Skeletal muscle satellite cell (primary cell): Measurements from ENCODE around the gene TFAM.

Source experiments
- H3K27me3 ChIP-seq: 2 replicates; pipeline ENCODE4 v1.7.0; 2013; ENCODE audit warnings: low read length; ENCODE audit not compliant: control insufficient read depth, insufficient read depth
- H3K36me3 ChIP-seq: 2 replicates; pipeline ENCODE4 v1.7.0; 2013; ENCODE audit warnings: mild to moderate bottlenecking, control low read depth, low read length; ENCODE audit not compliant: insufficient read depth
- H3K4me1 ChIP-seq: 2 replicates; pipeline ENCODE4 v1.7.0; 2013; ENCODE audit warnings: low read length; ENCODE audit not compliant: control insufficient read depth, insufficient read depth
- H3K4me2 ChIP-seq: 2 replicates; pipeline ENCODE4 v1.7.0; 2013; ENCODE audit warnings: mild to moderate bottlenecking, low read length
- H3K4me3 ChIP-seq: 2 replicates; pipeline ENCODE4 v1.7.0; 2013; ENCODE audit warnings: low read length
- H3K9ac ChIP-seq: 2 replicates; pipeline ENCODE4 v1.7.0; 2013; ENCODE audit warnings: mild to moderate bottlenecking, low read depth, low read length, moderate library complexity
- H3K9me3 ChIP-seq: replicated peaks from 2 replicates; pipeline ENCODE4 v1.7.0; 2013; ENCODE audit warnings: mild to moderate bottlenecking, control low read depth, low read length

Gene TFAM

DNA sequence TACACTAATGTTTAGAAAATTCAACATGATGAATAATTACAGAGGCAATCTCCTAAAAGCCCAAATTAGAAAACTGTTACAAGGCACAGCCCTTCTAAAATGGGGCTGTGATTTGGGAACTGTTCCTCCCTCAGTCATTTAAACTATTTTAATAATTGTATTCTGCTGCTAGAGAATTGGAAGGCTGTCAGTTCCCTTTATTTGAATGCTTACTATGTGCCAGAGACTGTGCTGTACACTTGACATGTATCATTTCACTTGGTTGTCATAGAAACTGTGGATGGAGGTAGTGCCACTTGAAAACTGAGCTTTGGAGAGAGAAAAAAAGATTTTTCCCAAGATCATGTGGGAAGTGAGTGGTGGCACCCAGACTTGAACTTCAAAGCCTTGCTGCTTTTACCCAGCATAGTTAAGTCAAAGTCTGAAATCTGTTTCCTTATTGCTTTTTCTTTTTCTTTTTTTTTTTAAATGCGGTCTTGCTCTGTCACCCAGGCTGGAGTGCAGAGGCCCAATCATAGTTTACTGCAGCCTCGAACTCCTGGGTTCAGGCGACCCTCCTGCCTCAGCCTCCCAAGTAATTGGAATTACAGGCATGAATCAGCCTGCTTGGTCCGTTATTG lies 26.8 kb upstream of the TFAM start:
- no peaks in the 10 kb centered on the region for H3K27me3 ChIP-seq
- no peak overlapping the region for H3K9ac ChIP-seq
- H3K4me1 ChIP-seq = peaks cover 24% of the 10 kb centered on the region
- H3K36me3 ChIP-seq = peaks cover 3% of the 10 kb centered on the region
- no peak overlapping the region for H3K4me2 ChIP-seq
- H3K4me3 ChIP-seq = no peak overlapping the region
- H3K9me3 ChIP-seq = no peaks in the 10 kb centered on the region

DNA sequence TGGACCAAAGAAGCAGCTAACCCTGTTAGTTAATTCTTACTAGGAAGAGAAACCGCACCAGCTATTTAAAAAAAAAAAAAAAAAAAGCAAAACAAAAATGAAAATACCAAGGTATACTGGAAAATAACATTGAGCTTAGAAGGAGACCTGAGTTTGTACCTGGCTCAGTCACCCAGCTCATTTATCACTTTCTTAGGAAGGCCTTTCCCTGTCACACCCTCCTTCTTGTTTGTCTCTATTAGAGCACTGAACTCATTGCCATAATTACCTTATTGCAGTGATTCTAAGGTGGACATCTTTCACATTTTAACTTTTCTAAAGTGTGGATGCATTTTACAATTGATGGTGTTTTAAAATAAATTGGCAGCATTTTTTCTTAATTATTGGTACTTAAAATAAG lies 26.3 kb upstream of the TFAM start:
- Histone ChIP-seq H3K4me2 (no peak overlapping the region), H3K9ac (no peak overlapping the region), H3K9me3 (no peaks in the 10 kb centered on the region), H3K27me3 (no peaks in the 10 kb centered on the region), H3K36me3 (peaks cover 3% of the 10 kb centered on the region), H3K4me3 (no peak overlapping the region), H3K4me1 (peaks cover 24% of the 10 kb centered on the region)

DNA sequence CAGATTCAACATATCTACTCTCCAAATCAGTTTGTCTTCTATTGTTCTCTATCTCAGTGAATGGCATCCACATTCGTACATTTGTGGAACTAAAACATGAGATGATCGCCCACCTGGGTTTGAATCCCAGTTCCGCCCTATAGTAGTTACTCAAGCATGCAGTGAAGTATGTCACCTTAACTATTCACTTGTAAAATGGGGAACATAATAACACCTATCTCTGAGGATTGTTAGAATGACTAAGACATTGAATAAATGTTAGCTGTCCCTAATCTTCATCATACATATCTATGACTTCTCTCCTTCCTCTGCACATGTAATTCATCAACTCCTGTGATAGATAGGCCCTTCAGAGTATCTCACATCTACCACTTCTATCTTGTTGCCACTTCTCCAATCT lies 25.7 kb upstream of the TFAM start:
- no peaks in the 10 kb centered on the region for H3K9me3 ChIP-seq

DNA sequence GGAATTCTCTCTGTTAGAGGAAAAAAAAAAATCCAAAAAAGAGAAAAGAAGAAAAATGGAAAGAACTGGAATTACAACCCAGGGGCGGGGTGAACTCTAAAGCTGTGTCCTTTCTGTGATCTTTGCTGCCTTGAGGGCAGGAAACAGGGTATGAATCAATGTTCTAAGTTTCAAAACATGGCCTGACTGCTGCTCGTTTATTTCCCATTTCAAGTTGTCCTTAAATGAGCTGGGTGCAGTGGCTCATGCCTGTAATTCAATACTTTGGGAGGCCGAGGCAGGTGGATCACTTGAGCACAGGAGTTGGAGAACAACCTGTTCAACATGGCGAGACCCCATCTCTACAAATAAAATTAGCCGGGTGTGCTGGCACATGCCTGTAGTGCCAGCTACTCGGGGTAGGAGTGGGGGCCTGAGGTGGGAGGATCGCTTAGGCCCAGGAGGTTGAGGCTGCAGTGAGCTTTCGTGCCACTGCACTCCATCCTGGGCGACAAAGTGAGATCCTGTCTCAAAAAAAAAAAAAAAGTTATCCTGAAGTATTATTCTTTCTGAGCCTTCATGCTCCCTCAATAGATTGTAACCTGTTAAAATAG lies 24.7 kb upstream of the TFAM start:
- Histone ChIP-seq H3K4me1 (peaks cover 24% of the 10 kb centered on the region), H3K9me3 (no peaks in the 10 kb centered on the region), H3K9ac (no peak overlapping the region), H3K27me3 (no peaks in the 10 kb centered on the region), H3K4me2 (no peak overlapping the region), H3K4me3 (no peak overlapping the region), H3K36me3 (peaks cover 3% of the 10 kb centered on the region)

More for the DNA sequence above, 25.7 kb upstream of the TFAM start:
- Histone ChIP-seq H3K4me1 (peaks cover 24% of the 10 kb centered on the region), H3K4me3 (no peak overlapping the region), H3K9ac (no peak overlapping the region), H3K36me3 (peaks cover 3% of the 10 kb centered on the region), H3K4me2 (no peak overlapping the region), H3K27me3 (no peaks in the 10 kb centered on the region)

DNA sequence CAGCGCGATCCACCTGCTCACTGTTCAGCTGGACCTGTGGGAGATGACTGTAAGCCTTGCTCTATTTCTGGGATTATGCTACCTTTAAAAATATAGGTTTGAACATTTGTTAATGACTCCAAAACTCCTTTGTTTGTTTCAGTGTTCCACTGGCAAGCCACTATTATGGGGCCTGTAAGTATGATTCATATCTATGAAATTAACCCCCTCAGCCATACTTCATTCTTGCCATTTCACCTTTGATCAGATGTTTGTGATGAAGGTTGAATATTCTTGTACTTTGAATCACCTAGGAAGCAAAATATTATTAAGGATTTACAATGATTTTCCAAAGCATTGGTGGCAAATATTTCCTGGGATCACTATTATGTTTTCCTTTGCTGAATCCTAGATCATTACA lies 23.9 kb upstream of the TFAM start:
- no peaks in the 10 kb centered on the region for H3K27me3 ChIP-seq
- peaks cover 3% of the 10 kb centered on the region for H3K36me3 ChIP-seq
- no peak overlapping the region for H3K4me3 ChIP-seq
- no peaks in the 10 kb centered on the region for H3K9me3 ChIP-seq
- peaks cover 24% of the 10 kb centered on the region for H3K4me1 ChIP-seq
- no peak overlapping the region for H3K4me2 ChIP-seq
- H3K9ac ChIP-seq = no peak overlapping the region

DNA sequence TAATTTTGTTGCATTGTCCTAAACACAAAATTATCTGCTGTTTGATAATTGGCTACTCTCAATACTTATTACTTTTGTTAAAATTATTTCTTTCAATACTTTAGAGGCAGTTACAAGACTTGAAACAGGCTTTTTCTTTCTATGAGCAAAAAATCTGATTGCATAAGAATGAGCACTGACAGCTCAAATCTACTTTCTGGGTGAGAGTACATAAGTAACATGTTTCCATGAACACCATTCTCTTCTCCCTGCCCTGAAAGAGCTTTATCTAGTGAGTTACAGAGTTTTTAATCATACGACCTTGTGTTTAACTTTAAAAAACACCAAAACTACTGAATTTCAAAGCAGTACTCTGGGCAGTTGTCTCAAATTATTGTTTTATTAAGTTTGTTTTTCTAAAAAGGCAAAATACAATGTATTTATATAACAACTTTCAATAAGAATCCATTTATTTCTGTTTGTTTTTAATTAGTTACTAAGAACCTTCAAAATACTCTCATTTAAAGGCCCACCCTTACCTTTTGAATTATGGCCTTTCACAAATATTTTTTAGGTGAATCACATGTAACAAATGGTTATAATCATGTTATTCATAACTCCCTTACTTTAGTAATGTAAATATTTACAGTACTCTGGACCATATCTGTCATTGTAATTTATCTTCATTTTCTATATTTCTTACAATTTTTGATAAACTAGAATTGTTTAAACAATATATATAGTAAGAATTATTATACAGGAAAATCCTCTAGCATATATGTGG lies 23.0 kb upstream of the TFAM start:
- H3K9me3 ChIP-seq = no peaks in the 10 kb centered on the region
- no peak overlapping the region for H3K9ac ChIP-seq
- peaks cover 3% of the 10 kb centered on the region for H3K36me3 ChIP-seq
- H3K4me1 ChIP-seq = peaks cover 24% of the 10 kb centered on the region
- H3K4me2 ChIP-seq = no peak overlapping the region
- H3K4me3 ChIP-seq = no peak overlapping the region
- H3K27me3 ChIP-seq = no peaks in the 10 kb centered on the region

DNA sequence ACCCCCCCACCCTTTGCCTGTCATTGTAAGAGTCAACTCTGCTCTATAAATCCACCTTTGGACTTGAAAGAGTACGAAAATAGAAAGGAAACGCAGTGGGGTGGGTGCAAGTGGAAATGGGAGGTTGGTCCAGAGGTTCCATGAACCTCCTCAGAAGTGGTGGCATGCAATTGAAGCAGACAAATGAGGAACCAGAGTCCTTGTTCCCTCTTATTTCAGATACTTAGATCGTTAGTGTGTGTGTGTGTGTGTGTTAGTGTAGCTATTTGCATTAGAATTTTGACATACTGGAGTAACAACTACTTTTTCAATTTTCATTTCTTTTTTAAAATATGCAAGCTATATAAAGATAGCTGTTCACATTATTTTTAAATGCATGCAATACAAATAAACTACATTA lies 18.1 kb upstream of the TFAM start:
- H3K4me3 ChIP-seq = no peak overlapping the region
- H3K4me2 ChIP-seq = no peak overlapping the region
- H3K36me3 ChIP-seq = peaks cover 3% of the 10 kb centered on the region
- no peaks in the 10 kb centered on the region for H3K27me3 ChIP-seq
- no peaks in the 10 kb centered on the region for H3K9me3 ChIP-seq
- no peak overlapping the region for H3K9ac ChIP-seq
- H3K4me1 ChIP-seq = peaks cover 6% of the 10 kb centered on the region

DNA sequence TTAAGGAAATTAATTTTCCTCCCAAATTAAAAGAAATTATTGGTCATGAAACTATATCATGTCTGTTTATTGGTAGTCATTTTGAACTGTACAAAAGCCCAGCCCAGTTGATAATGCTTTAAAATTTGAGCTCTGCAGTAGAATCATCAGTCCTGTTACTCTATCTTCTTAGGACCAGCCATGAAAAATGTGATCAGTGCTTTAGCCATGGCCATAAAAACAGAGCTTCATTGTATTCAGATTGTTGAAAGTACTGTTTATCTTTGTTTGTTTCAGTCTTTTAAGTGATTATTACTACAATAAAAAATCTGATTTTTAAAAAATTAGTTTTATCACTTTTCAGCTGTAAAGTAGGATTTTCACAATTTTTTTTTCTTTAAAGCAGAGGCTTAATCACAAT lies 13.7 kb upstream of the TFAM start:
- Histone ChIP-seq H3K4me1 (no peaks in the 10 kb centered on the region), H3K27me3 (no peaks in the 10 kb centered on the region), H3K9me3 (no peaks in the 10 kb centered on the region), H3K4me3 (no peak overlapping the region), H3K36me3 (no peaks in the 10 kb centered on the region), H3K4me2 (no peak overlapping the region), H3K9ac (no peak overlapping the region)

DNA sequence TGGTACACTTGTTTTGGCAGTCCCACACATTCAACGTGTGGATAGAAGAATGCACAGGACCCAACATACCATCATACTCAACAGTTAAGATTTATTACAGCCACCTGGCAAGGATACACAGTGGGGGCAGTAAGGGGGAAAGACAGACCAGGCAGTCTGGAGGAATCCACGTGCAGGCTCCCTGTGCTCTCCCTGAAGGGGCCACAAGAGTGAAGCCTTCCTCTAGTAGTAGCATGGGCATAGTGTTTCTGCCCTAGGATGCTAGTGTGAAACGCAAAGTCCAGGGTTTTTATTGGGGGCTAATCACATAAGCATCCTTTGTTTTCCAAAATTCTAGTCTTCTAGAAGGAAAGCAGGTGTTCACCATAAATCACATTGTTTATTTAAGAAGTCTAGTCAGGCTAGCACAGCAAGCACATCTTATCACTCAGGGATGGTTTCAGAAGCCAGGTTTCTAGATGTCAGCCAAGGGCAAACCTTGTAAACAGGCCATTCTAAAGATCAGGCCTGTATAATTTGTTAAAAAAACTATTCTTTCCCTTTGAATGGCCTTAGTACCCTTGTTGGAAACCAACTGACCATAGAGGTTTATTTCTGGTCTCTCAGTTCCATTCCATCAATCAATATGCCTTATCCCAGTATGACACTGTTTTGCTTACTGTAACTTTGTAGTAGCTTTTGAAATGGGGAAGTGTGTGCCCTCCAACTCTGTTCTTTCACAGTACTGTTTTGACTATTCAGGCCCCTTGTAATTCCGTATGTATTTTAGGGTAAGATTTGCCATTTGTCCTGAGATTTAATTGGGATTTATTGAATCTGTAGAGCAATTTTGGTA lies 12.4 kb upstream of the TFAM start:
- H3K27me3 ChIP-seq = no peaks in the 10 kb centered on the region
- H3K9me3 ChIP-seq = no peaks in the 10 kb centered on the region
- H3K4me3 ChIP-seq = no peak overlapping the region
- no peak overlapping the region for H3K9ac ChIP-seq
- no peak overlapping the region for H3K4me2 ChIP-seq
- no peaks in the 10 kb centered on the region for H3K36me3 ChIP-seq
- no peaks in the 10 kb centered on the region for H3K4me1 ChIP-seq

DNA sequence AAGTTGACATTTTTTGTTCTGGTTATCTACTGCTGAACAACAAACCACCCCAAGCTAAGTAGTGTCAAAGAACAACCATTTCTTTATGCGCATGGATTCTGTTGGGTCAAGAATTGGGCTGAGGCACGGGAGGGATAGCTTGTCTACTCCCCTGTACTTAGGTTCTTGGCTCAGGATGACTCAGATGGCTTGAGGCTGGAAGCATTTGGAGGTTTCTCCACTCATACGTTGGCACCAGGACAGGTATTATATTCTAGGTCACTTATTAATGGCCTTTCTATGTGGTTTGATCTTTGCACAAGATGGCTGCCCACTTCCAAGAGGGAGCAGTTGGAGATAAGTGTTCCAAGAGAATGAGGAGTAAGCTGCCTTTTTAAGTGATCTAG lies 11.8 kb upstream of the TFAM start:
- Histone ChIP-seq H3K4me1 (no peaks in the 10 kb centered on the region), H3K4me3 (no peak overlapping the region), H3K27me3 (no peaks in the 10 kb centered on the region), H3K36me3 (no peaks in the 10 kb centered on the region), H3K4me2 (no peak overlapping the region), H3K9me3 (no peaks in the 10 kb centered on the region), H3K9ac (no peak overlapping the region)

DNA sequence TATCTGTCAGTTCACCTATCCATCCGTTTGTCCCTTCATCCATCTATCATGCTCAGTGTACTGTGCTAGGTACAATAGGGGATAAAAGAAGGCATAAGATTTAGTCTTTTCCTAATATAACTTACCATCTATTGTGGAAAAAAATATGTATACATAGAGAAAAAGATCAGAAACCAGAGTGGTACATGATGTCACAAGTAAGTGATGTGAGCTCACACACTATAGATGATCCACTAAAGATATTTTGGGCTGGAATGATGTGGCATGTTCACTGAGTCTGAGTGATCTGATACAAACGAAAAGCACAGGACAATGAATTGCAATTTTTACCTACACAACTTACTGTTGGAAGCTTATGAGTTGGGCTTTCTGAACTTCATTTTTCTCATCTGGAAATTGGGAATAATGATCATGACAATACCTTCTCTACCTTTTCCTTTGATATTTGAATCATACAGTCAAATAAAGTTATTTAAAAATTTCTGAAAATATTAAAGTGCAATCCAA lies 2.7 kb upstream of the TFAM start:
- H3K4me1 ChIP-seq = peaks cover 17% of the 10 kb centered on the region
- H3K9me3 ChIP-seq = no peaks in the 10 kb centered on the region
- H3K4me2 ChIP-seq = no peak overlapping the region
- no peak overlapping the region for H3K9ac ChIP-seq
- H3K27me3 ChIP-seq = no peaks in the 10 kb centered on the region
- no peak overlapping the region for H3K4me3 ChIP-seq
- H3K36me3 ChIP-seq = peaks cover 5% of the 10 kb centered on the region
